ENCODE measurements around the gene OPRM1.
"Not testable (repeated sequence)": the region's sequence is repeated elsewhere in the genome, so short reads cannot be mapped to it uniquely, and the experiment has no call there.

OPRM1 gene

DNA sequence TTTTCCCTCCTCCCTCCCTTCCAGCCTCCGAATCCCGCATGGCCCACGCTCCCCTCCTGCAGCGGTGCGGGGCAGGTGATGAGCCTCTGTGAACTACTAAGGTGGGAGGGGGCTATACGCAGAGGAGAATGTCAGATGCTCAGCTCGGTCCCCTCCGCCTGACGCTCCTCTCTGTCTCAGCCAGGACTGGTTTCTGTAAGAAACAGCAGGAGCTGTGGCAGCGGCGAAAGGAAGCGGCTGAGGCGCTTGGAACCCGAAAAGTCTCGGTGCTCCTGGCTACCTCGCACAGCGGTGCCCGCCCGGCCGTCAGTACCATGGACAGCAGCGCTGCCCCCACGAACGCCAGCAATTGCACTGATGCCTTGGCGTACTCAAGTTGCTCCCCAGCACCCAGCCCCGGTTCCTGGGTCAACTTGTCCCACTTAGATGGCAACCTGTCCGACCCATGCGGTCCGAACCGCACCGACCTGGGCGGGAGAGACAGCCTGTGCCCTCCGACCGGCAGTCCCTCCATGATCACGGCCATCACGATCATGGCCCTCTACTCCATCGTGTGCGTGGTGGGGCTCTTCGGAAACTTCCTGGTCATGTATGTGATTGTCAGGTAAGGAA is at the start of gene OPRM1:
Gene OPRM1, plus strand, starts transcription at position 10 of the 612 bp plus-strand sequence. Its CDS starts 305 bp downstream, at position 315.
- in situ Hi-C loops (cut with MboI; ENCODE audit: low sequenced_read_pairs) = no loop called here

- in situ Hi-C loops (cut with MboI; ENCODE audit: low sequenced_read_pairs) = no loop called here
Observed at GRCh38 chr6:153989989-153990388, 49.1 kb upstream of the OPRM1 start.

GRCh38 chr6:153994004-153994403 is 45.0 kb upstream of the OPRM1 start:
- in situ Hi-C loops (cut with MboI; ENCODE audit: low sequenced_read_pairs) = no loop called here

DNA sequence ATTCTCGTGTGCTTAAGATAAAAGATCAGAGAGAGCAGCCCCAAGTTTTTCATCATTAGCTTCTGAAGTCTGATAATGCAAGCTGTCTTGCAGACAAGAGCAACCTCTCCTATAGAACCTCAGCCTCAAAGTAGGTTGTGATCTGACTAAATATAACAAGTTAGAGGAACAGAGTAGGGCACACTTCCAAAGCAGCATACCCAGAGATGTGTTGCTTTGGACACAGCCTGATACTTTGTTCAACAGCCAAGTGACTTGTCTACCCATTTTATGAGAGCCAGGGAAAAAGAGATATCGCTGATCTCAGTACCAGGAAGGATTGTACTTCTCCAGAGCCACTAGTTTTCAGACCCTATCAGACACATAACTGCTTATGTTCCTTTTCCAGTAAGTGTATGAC is 44.2 kb upstream of the OPRM1 start:
- in situ Hi-C loops (cut with MboI; ENCODE audit: low sequenced_read_pairs) = no loop called here

DNA sequence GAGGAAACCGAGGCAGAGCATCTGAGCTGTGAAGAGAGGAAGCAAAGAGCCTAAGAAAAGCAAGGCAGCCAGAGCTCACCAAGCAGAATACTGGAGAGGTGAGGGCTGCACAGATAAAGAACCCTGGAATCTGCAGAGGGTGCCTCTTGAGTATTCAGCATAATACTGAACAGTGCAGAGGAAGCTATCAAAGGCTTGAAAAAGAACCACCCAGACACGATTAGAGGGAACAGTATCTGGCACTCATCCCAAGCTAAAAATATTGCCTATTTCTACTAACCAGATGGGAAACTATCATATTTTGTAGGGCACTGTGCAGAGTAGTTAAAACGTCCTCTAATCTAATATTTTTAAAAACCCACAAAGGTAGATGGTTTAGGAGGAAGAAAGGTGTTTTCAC is 41.8 kb upstream of the OPRM1 start:
- in situ Hi-C loops (cut with MboI; ENCODE audit: low sequenced_read_pairs) = no loop called here

- in situ Hi-C loops (cut with MboI; ENCODE audit: low sequenced_read_pairs) = no loop called here
Observed at GRCh38 chr6:154001494-154002285, 37.4 kb upstream of the OPRM1 start.

GRCh38 chr6:154002894-154003293 is 36.1 kb upstream of the OPRM1 start:
- in situ Hi-C loops (cut with MboI; ENCODE audit: low sequenced_read_pairs) = no loop called here

DNA sequence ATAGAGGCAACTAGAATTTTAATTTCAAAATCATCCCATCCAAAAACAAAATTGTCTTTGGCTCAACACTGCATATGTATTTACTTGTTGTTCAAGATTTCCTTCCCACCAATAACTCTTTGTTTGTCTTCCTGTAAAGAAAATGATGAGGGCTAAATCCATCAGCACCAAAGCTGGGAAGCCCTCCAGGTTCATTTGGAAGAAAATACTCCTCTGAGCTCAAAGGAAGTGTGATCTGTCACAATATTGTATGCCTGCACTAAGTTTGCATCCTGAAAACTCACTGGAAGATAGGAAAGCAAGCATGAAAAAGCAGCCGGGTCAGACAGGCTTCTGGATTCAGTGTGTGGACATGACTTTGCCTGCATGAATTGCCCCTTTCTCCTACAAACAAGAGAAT is 28.7 kb upstream of the OPRM1 start:
- in situ Hi-C loops (cut with MboI; ENCODE audit: low sequenced_read_pairs) = no loop called here

DNA sequence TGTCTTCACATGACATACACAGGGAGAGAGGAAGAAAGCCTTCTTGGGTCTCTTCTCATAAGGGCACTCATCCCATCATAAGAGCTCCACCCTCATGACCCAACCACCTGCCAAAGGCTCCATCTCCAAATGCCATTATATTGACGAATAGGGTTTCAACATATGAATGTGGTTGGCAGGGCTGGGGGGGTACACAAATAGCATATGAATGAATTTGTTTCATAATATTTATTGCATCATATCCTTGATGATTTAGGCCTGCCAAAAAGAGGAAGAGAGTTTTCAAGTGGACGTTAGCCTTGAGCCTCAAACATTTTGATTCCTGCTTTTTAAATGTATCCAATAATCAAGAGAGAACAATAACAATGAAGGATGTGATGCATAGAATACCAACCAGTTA is 26.2 kb upstream of the OPRM1 start:
- in situ Hi-C loops (cut with MboI; ENCODE audit: low sequenced_read_pairs) = no loop called here

GRCh38 chr6:154017786-154018185 is 21.3 kb upstream of the OPRM1 start:
- in situ Hi-C loops (cut with MboI; ENCODE audit: low sequenced_read_pairs) = no loop called here

DNA sequence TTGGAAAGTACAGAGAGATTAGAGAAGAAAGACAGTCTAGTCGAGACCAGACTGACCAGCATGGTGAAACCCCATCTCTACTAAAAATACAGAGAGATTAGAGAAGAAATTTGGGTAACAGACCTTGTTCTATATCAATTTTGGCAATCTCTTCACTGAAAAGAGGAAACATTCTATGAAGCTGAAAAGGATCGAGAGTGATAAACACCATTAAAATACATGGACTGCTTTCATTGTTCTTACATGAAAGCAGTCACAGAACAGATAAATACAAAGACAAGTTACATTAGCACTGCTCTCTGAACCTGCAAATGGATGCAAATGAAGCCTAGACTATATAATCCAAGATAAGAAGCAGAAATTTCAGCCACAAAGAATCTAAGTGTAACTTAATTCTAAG is 8.4 kb upstream of the OPRM1 start:
- in situ Hi-C loops (cut with MboI; ENCODE audit: low sequenced_read_pairs) = no loop called here

- in situ Hi-C loops (cut with MboI; ENCODE audit: low sequenced_read_pairs) = no loop called here
Observed at GRCh38 chr6:154041001-154041400, 2.0 kb downstream of the OPRM1 start.

DNA sequence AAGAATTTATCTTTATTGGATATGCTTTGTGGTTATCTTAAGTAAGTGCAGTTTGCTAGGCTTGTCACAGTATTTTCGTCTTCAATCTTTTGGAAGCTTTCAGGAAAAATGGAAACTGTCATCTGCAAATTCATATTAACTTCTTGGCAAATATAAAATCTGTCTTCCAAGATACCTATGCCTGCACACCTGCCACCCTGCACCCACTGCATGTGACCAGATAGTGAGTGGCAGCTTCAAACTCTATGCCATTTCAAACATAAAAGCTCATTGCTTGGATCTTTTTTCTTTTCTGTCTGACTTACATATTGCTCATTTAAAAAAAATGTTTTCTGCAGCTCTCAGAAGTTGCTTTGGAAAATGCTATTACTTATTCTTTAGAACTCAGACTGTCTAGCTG is 14.1 kb downstream of the OPRM1 start:
- in situ Hi-C loops (cut with MboI; ENCODE audit: low sequenced_read_pairs) = no loop called here

DNA sequence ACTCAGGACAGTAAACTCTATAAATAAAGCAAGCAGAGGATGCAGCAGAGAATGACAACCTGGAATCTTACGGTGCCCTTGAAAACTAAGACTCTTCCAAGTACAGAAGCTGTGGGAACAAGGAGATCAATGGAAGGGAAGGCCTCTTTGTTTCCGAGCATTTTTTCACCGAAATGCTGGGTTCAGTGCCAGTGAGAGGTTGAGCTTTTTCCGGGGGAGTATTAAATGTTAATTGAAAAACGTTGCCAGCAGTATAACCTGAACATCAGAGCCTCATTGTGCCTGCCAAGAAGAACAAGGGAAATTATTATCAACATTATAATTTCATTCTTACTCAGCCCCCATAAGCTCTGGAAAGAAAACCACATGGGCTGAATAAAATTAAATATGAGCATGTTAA is 17.5 kb downstream of the OPRM1 start:
- in situ Hi-C loops (cut with MboI; ENCODE audit: low sequenced_read_pairs) = no loop called here

GRCh38 chr6:154057098-154057497 is 18.1 kb downstream of the OPRM1 start:
- in situ Hi-C loops (cut with MboI; ENCODE audit: low sequenced_read_pairs) = no loop called here

DNA sequence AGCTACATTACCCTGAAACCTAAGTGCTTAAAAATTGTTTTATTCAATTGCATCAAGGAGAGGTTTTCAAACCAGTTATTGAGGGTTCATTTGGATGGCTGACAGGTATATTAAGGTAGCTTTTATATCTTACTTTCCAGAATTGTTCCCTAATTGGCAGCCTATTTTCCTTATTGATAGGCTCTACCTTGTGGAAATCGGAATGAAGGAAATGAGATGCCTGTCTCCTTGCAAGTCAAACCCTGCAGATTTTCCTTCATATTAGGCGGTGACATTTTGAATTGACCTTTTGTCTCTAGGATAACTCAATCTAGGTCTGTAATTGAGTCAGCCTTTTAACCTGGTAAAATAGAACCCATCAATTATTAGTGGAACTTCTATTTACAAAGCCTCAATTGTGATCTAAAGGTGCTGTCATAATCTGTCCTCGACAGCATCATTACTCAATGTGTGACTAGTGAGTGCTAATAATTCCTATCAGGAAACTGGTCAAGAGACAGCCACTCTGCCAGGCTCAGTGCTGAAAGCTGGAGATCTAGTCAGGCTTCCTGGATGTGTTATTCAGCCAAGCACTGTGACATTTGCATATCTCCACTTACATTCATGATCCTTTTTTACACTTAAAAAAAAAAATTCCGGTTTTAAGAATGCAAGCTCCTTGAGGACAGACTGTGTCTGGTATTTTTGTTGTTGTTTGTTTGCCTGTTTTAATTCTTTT is 20.1 kb downstream of the OPRM1 start:
- in situ Hi-C loops (cut with MboI; ENCODE audit: low sequenced_read_pairs) = no loop called here

DNA sequence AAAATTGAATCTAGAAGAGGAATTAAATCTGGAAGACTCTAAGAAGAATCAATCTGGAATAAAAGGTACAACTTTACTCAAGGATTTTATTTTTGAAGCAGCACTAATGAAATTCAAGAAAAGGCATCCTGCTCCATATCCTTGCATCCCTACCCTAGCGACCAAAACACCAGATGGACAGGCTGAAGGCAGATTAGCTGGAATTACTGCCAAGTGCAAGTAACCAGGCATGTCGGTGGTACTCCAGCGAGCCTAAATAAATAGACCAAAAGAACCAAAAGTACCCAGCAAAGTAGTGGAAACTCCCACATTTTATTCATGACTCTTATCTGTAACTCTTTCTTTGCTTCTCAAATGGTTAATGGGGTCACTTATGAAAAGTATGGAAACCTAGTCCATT is 21.0 kb downstream of the OPRM1 start:
- in situ Hi-C loops (cut with MboI; ENCODE audit: low sequenced_read_pairs) = no loop called here

DNA sequence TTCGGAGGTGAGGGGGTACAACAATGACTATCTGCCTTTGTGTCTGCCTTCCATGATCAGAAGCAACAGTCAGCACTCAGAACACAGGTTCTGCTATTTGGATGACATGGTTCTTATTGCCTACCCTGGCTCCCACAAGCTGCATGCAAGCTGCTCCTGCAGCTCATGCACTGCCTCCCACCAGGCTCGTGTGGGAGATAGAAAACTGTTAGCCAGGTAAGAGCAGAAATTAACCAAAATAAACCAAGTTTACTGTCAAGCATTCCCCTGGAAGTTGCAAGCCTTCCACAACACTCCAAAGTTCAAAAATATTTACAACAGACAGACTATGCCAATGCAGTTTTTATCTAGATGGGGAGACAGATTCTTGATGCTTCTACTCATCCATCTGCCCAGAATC is 31.0 kb downstream of the OPRM1 start:
- in situ Hi-C loops (cut with MboI; ENCODE audit: low sequenced_read_pairs) = no loop called here

GRCh38 chr6:154070657-154071056 is 31.6 kb downstream of the OPRM1 start:
- in situ Hi-C loops (cut with MboI; ENCODE audit: low sequenced_read_pairs) = no loop called here

DNA sequence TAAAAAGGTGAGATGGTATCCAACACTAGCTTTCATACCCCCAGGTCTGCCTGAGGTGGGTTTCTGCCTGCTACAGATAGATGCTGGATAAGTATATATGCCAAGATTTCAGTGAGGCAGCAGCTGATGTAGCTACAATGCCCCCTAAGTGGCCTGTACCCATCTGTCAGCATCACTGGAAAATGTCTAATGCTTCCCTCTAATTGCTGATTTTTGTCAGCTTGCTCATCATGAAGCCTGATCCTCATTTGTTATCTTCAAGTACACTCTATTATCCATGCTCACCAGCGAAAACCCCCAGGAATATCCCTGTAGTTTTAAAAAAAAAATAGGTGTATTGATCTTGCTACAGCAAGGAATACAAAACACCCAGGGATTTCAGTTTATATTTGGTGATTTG is 32.2 kb downstream of the OPRM1 start:
- in situ Hi-C loops (cut with MboI; ENCODE audit: low sequenced_read_pairs) = no loop called here

DNA sequence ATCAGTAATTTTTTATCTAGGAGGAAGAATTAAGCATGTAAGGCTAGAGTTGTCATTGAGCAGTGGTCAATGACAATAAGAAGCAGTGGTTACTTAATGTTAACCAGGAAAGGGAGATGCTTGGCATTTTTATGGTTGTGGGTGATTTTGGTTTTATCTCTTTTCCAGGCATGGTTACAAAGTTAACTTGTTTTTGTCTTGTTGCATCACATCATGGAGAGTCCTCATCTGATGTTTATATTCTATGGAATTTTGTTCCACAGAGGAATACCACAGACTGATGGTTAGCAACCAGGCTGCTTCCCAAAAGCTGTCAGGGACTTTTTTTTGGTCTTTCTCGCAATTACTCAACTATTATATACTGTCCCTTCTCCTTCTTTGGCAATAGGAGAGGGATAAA is 32.7 kb downstream of the OPRM1 start:
- in situ Hi-C loops (cut with MboI; ENCODE audit: low sequenced_read_pairs) = no loop called here

DNA sequence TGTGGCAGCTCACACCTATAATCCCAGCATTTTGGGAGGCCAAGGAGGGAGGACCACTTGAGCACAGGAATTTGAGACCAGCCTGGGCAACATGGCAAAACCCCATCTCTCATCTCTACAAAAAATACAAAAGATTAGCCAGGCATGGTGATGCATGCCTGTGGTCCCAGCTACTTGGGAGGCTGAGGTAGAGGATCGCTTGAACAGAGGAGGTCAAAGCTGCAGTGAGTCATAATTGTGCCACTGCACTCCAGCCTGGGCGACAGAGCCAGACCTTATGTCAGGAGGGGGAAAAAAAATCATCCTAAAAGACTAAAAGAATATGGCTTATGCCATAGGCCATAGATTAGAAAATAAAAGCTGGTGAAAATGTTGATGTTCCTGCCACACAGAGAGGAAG is 39.6 kb downstream of the OPRM1 start:
- in situ Hi-C loops (cut with MboI; ENCODE audit: low sequenced_read_pairs) = not testable (repeated sequence)
